ENCODE results near the gene TM2D1. TPM values are rescaled to one million over a fixed set of nuclear protein-coding genes. Genes with fewer than 3 reads are reported as not detected.

Gene TM2D1
- total and polyA plus RNA-seq, 4 donors, result 13.7 to 33.4 (median 25.7) TPM

- Histone ChIP-seq H3K36me3 (ENCODE audit: control insufficient read depth in 4 of 4, insufficient read depth in 3 of 4, low read depth in 1 of 4, low read length in 3 of 4) (no peaks in the 10 kb centered on the region), H3K4me3 (ENCODE audit: low read depth in 1 of 3, low read length in 3 of 3) (no peak overlapping the region), H3K4me1 (ENCODE audit: control insufficient read depth in 4 of 4, insufficient read depth in 4 of 4, low read length in 3 of 4) (peaks cover 0 to 8% (median 0%) of the 10 kb centered on the region in 4 donors), H3K27ac (ENCODE audit: low read depth in 1 of 2, low read length in 2 of 2) (no peak overlapping the region), H3K27me3 (ENCODE audit: control insufficient read depth in 4 of 4, insufficient read depth in 4 of 4, low read length in 3 of 4) (no peaks in the 10 kb centered on the region), H3K9ac (ENCODE audit: low read depth in 1 of 2, low read length in 2 of 2) (no peak overlapping the region), H3K9me3 (ENCODE audit: control insufficient read depth in 4 of 4, low read length in 3 of 4) (no peaks in the 10 kb centered on the region)
- 81% methylated on average over 3 of the region's 3 CpGs for WGBS
- TF ChIP-seq FOXA1 (IDR thresholded peaks at IDR 0.05) (no peak), MAX (IDR thresholded peaks at IDR 0.05) (no peak), RAD21 (IDR thresholded peaks at IDR 0.05) (no peak), HNF4A (conservative IDR thresholded peaks at IDR 0.05) (no peak)
- DNase-seq (ENCODE audit: low spot score), result no peak
Measured at GRCh38 chr1:61756773-61757172, 31.8 kb upstream of the TM2D1 start.

- Histone ChIP-seq H3K4me1 (ENCODE audit: control insufficient read depth in 4 of 4, insufficient read depth in 4 of 4, low read length in 3 of 4) (peaks cover 0 to 8% (median 1%) of the 10 kb centered on the region in 4 donors), H3K27ac (ENCODE audit: low read depth in 1 of 2, low read length in 2 of 2) (no peak overlapping the region), H3K4me3 (ENCODE audit: low read depth in 1 of 3, low read length in 3 of 3) (no peak overlapping the region), H3K9ac (ENCODE audit: low read depth in 1 of 2, low read length in 2 of 2) (no peak overlapping the region), H3K27me3 (ENCODE audit: control insufficient read depth in 4 of 4, insufficient read depth in 4 of 4, low read length in 3 of 4) (no peaks in the 10 kb centered on the region), H3K9me3 (ENCODE audit: control insufficient read depth in 4 of 4, low read length in 3 of 4) (no peaks in the 10 kb centered on the region), H3K36me3 (ENCODE audit: control insufficient read depth in 4 of 4, insufficient read depth in 3 of 4, low read depth in 1 of 4, low read length in 3 of 4) (no peaks in the 10 kb centered on the region)
- TF ChIP-seq ATF3 (IDR thresholded peaks at IDR 0.05) (no peak), RAD21 (IDR thresholded peaks at IDR 0.05) (no peak), MAX (IDR thresholded peaks at IDR 0.05) (no peak), NR2F2 (IDR thresholded peaks at IDR 0.05) (no peak), EGR1 (IDR thresholded peaks at IDR 0.05; ENCODE audit: low read depth in 2 of 2) (no peak), FOXA1 (IDR thresholded peaks at IDR 0.05) (no peak), SP1 (IDR thresholded peaks at IDR 0.05) (no peak), JUND (IDR thresholded peaks at IDR 0.05) (no peak), GABPA (IDR thresholded peaks at IDR 0.05 in 1 of 2, conservative IDR thresholded peaks at IDR 0.05 in 1 of 2) (no peak), CTCF (IDR thresholded peaks at IDR 0.05; ENCODE audit: low read depth, low read length, missing input control) (no peak), HNF4A (conservative IDR thresholded peaks at IDR 0.05) (no peak)
- DNase-seq (ENCODE audit: low spot score), result no peak
- 96% methylated on average over 4 of the region's 4 CpGs for WGBS
Measured at GRCh38 chr1:61754545-61754944, 29.6 kb upstream of the TM2D1 start.

- Histone ChIP-seq H3K9me3 (ENCODE audit: control insufficient read depth in 4 of 4, low read length in 3 of 4) (no peaks in the 10 kb centered on the region), H3K27me3 (ENCODE audit: control insufficient read depth in 4 of 4, insufficient read depth in 4 of 4, low read length in 3 of 4) (no peaks in the 10 kb centered on the region), H3K36me3 (ENCODE audit: control insufficient read depth in 4 of 4, insufficient read depth in 3 of 4, low read depth in 1 of 4, low read length in 3 of 4) (no peaks in the 10 kb centered on the region), H3K27ac (ENCODE audit: low read depth in 1 of 2, low read length in 2 of 2) (no peak overlapping the region), H3K4me1 (ENCODE audit: control insufficient read depth in 4 of 4, insufficient read depth in 4 of 4, low read length in 3 of 4) (peaks cover 0 to 8% (median 2%) of the 10 kb centered on the region in 4 donors), H3K9ac (ENCODE audit: low read depth in 1 of 2, low read length in 2 of 2) (no peak overlapping the region), H3K4me3 (ENCODE audit: low read depth in 1 of 3, low read length in 3 of 3) (no peak overlapping the region)
- DNase-seq (ENCODE audit: low spot score), result no peak
- 94% methylated on average over 1 of the region's 1 CpG for WGBS
- no peak for TF ChIP-seq SP1 (IDR thresholded peaks at IDR 0.05)
- no peak for TF ChIP-seq JUND (IDR thresholded peaks at IDR 0.05)
- TF ChIP-seq MAX (IDR thresholded peaks at IDR 0.05), result no peak
- no peak for TF ChIP-seq RXRA (IDR thresholded peaks at IDR 0.05)
- TF ChIP-seq RAD21 (IDR thresholded peaks at IDR 0.05), result no peak
- no peak for TF ChIP-seq EGR1 (IDR thresholded peaks at IDR 0.05; ENCODE audit: low read depth in 2 of 2)
- TF ChIP-seq FOXA1 (IDR thresholded peaks at IDR 0.05), result no peak
- no peak for TF ChIP-seq REST (IDR thresholded peaks at IDR 0.05)
- no peak for TF ChIP-seq YY1 (IDR thresholded peaks at IDR 0.05)
- no peak for TF ChIP-seq GABPA (IDR thresholded peaks at IDR 0.05 in 1 of 2, conservative IDR thresholded peaks at IDR 0.05 in 1 of 2)
- no peak for TF ChIP-seq NR2F2 (IDR thresholded peaks at IDR 0.05)
- TF ChIP-seq HNF4A (conservative IDR thresholded peaks at IDR 0.05), result no peak
- TF ChIP-seq FOXA2 (IDR thresholded peaks at IDR 0.05), result no peak
- TF ChIP-seq ATF3 (IDR thresholded peaks at IDR 0.05), result no peak
- TF ChIP-seq ZBTB33 (IDR thresholded peaks at IDR 0.05), result no peak
- TF ChIP-seq TAF1 (conservative IDR thresholded peaks at IDR 0.05), result no peak
- no peak for TF ChIP-seq HNF4G (IDR thresholded peaks at IDR 0.05)
Measured at GRCh38 chr1:61753998-61754508, 29.1 kb upstream of the TM2D1 start.

Data from liver (tissue), 9 donors.